DND-41 (cell line): ENCODE measurements around the gene RASGRP2.
A peak's percentile ranks its signal among the peaks of the same experiment; 100 is the strongest.

Experiments used
- ATAC-seq: fragments of 200-7000 bp; cut with Tn5 transposase; 3 replicates; pipeline ENCODE4 v1.9.1; 2021; ENCODE audit warnings: low read depth; ENCODE audit not compliant: insufficient read depth
- DNase-seq: peaks from one replicate; pipeline ENCODE4 v3.0.0-alpha.2; 2020
- H2AFZ ChIP-seq: 2 replicates; pipeline ENCODE4 v1.6.0; 2012; ENCODE audit warnings: low read depth, low read length
- H3K27ac ChIP-seq: 2 replicates; pipeline ENCODE4 v1.5.1; 2012; ENCODE audit warnings: low read length, inconsistent platforms
- H3K27me3 ChIP-seq: fragments of 200-600 bp; sonication (generic); 2 replicates; pipeline ENCODE4 v1.6.0; 2012; ENCODE audit warnings: low read length, mild to moderate bottlenecking, inconsistent platforms; ENCODE audit not compliant: insufficient read depth, poor library complexity
- H3K36me3 ChIP-seq: 2 replicates; pipeline ENCODE4 v1.5.1; 2012; ENCODE audit warnings: low read length, inconsistent platforms; ENCODE audit not compliant: insufficient read depth
- H3K4me1 ChIP-seq: 2 replicates; pipeline ENCODE4 v1.5.1; 2012; ENCODE audit warnings: mild to moderate bottlenecking, low read length; ENCODE audit not compliant: insufficient read depth
- H3K4me2 ChIP-seq: 2 replicates; pipeline ENCODE4 v1.6.0; 2012; ENCODE audit warnings: mild to moderate bottlenecking, moderate library complexity, low read length, inconsistent platforms; ENCODE audit not compliant: insufficient read depth
- H3K4me3 ChIP-seq, 2 experiments: fragments of 200-600 bp in 1 of 2; shearing (Covaris generic) in 1 of 2; 2 replicates each; pipeline ENCODE4 v1.5.1; 2012 to 2016; ENCODE audit warnings: inconsistent platforms in 2 of 2, low read length in 2 of 2, mild to moderate bottlenecking in 2 of 2, low read depth in 1 of 2, moderate library complexity in 1 of 2
- H3K79me2 ChIP-seq: 2 replicates; pipeline ENCODE4 v1.6.0; 2012; ENCODE audit warnings: low read length, inconsistent platforms; ENCODE audit not compliant: insufficient read depth
- H3K9ac ChIP-seq: 2 replicates; pipeline ENCODE4 v1.6.0; 2012; ENCODE audit warnings: low read depth, mild to moderate bottlenecking, inconsistent platforms, low read length, moderate library complexity
- H3K9me3 ChIP-seq: 2 replicates; pipeline ENCODE4 v1.5.1; 2012; ENCODE audit warnings: low read length, moderate library complexity, mild to moderate bottlenecking, inconsistent platforms; ENCODE audit not compliant: insufficient read depth, severe bottlenecking
- H4K20me1 ChIP-seq: 2 replicates; pipeline ENCODE4 v1.6.0; 2012; ENCODE audit warnings: low read length; ENCODE audit not compliant: insufficient read depth
- CTCF ChIP-seq: IDR thresholded peaks from 2 replicates; pipeline ENCODE4 v1.5.1; 2012; ENCODE audit warnings: borderline replicate concordance, low read length, moderate library complexity, mild to moderate bottlenecking; ENCODE audit not compliant: poor library complexity, severe bottlenecking; ENCODE audit errors: extremely low read depth
- EZH2 ChIP-seq: IDR thresholded peaks from 3 replicates; pipeline ENCODE4 v1.6.1; 2012; ENCODE audit warnings: borderline replicate concordance, low read depth, mild to moderate bottlenecking, moderate library complexity, low read length, inconsistent platforms; ENCODE audit not compliant: severe bottlenecking

The RASGRP2 gene

GRCh38 chr11:64764040-64764611, 20.2 kb upstream of the RASGRP2 start:
- H4K20me1 ChIP-seq: peaks cover 79% of the 10 kb centered on the region
- peaks cover 70% of the 10 kb centered on the region for H3K36me3 ChIP-seq
- no peak for TF ChIP-seq EZH2
- TF ChIP-seq CTCF: no peak
- no peak overlapping the region for H3K4me3 ChIP-seq
- no peaks in the 10 kb centered on the region for H3K27me3 ChIP-seq
- ATAC-seq: peak; percentile 44
- H3K4me2 ChIP-seq: no peak overlapping the region
- H3K9ac ChIP-seq: 0 out of 2 replicates have a peak overlapping the region, but pooled peaks have one; percentile 3
- peaks cover 45% of the 10 kb centered on the region for H3K79me2 ChIP-seq
- no peaks in the 10 kb centered on the region for H3K9me3 ChIP-seq
- no peak overlapping the region for H2AFZ ChIP-seq
- H3K4me1 ChIP-seq: peaks cover 45% of the 10 kb centered on the region
- DNase-seq: peak; percentile 73
- peak overlapping the region; percentile 1 for H3K27ac ChIP-seq

GRCh38 chr11:64763526-64764039, 19.6 kb upstream of the RASGRP2 start:
- no peak for DNase-seq
- Histone ChIP-seq H3K4me2 (no peak overlapping the region), H3K27ac (peak overlapping the region; percentile 7; the same call in 1 of the 2 replicates), H3K36me3 (peaks cover 64% of the 10 kb centered on the region), H3K9me3 (no peaks in the 10 kb centered on the region), H3K4me3 (no peak overlapping the region), H4K20me1 (peaks cover 74% of the 10 kb centered on the region), H3K79me2 (peaks cover 42% of the 10 kb centered on the region), H3K27me3 (no peaks in the 10 kb centered on the region), H3K4me1 (peaks cover 42% of the 10 kb centered on the region), H2AFZ (no peak overlapping the region), H3K9ac (0 out of 2 replicates have a peak overlapping the region, but pooled peaks have one; percentile 3)
- TF ChIP-seq EZH2 (no peak), CTCF (no peak)
- ATAC-seq: no peak

- H3K9ac ChIP-seq: no peak overlapping the region
- no peak for ATAC-seq
- no peaks in the 10 kb centered on the region for H3K9me3 ChIP-seq
- H3K27me3 ChIP-seq: no peaks in the 10 kb centered on the region
- TF ChIP-seq EZH2: no peak
- TF ChIP-seq CTCF: no peak
- H2AFZ ChIP-seq: no peak overlapping the region
- peak; percentile 35 for DNase-seq
- H3K27ac ChIP-seq: peak overlapping the region; percentile 17; the same call in 1 of the 2 replicates
- no peak overlapping the region for H3K4me2 ChIP-seq
- H3K36me3 ChIP-seq: peaks cover 57% of the 10 kb centered on the region
- H3K4me3 ChIP-seq: no peak overlapping the region
- H3K4me1 ChIP-seq: peaks cover 36% of the 10 kb centered on the region
- peaks cover 35% of the 10 kb centered on the region for H3K79me2 ChIP-seq
- H4K20me1 ChIP-seq: peaks cover 67% of the 10 kb centered on the region
Measured at GRCh38 chr11:64762674-64763525, 19.0 kb upstream of the RASGRP2 start.
